Neural cell (in vitro differentiated cells): ENCODE data around the gene GLB1L3. TPM values are rescaled to one million over a fixed set of nuclear protein-coding genes. Genes with fewer than 3 reads are reported as not detected.

Source experiments
- H2AFZ ChIP-seq: fragments of 200-600, 300-800 bp; sonication (generic), shearing (Covaris generic); 2 replicates; pipeline ENCODE4 v1.6.0; 2014; ENCODE audit warnings: low read depth, mild to moderate bottlenecking, antibody characterized with exemption, low read length, moderate library complexity
- H3F3A ChIP-seq: fragments of 200-600 bp; shearing (Covaris generic); 2 replicates; pipeline ENCODE4 v1.6.1; 2016; ENCODE audit warnings: mild to moderate bottlenecking, moderate library complexity, mixed read lengths, antibody characterized with exemption, low read length; ENCODE audit not compliant: insufficient read depth, poor library complexity, severe bottlenecking
- H3K27ac ChIP-seq: fragments of 200-600, 300-800 bp; sonication (generic), shearing (Covaris generic); 2 replicates; pipeline ENCODE4 v1.5.1; 2014; ENCODE audit warnings: mild to moderate bottlenecking, low read length, moderate library complexity
- H3K27me3 ChIP-seq: fragments of 300-800, 200-600 bp; sonication (generic), shearing (Covaris generic); 2 replicates; pipeline ENCODE4 v1.6.0; 2014; ENCODE audit warnings: mild to moderate bottlenecking, low read depth, low read length, moderate library complexity; ENCODE audit not compliant: insufficient read depth
- H3K36me3 ChIP-seq: fragments of 300-800, 200-600 bp; sonication (generic), shearing (Covaris generic); 2 replicates; pipeline ENCODE4 v1.5.1; 2014; ENCODE audit warnings: mild to moderate bottlenecking, antibody characterized with exemption, low read length, moderate library complexity; ENCODE audit not compliant: insufficient read depth
- H3K4me2 ChIP-seq: fragments of 300-800, 200-600 bp; sonication (generic), shearing (Covaris generic); 2 replicates; pipeline ENCODE4 v1.6.0; 2014; ENCODE audit warnings: mild to moderate bottlenecking, low read length
- H3K4me3 ChIP-seq: fragments of 300-800, 200-600 bp; sonication (generic), shearing (Covaris generic); 2 replicates; pipeline ENCODE4 v1.5.1; 2014; ENCODE audit warnings: mild to moderate bottlenecking, low read length, moderate library complexity
- H3K79me2 ChIP-seq: fragments of 200-600 bp; shearing (Covaris generic); replicated peaks from 2 replicates; pipeline ENCODE4 v1.6.0; 2014; ENCODE audit warnings: mild to moderate bottlenecking, low read length, moderate library complexity; ENCODE audit not compliant: insufficient read depth
- H3K9ac ChIP-seq: fragments of 300-800, 200-600 bp; sonication (generic), shearing (Covaris generic); 2 replicates; pipeline ENCODE4 v1.6.1; 2016; ENCODE audit warnings: mild to moderate bottlenecking, low read length, mixed read lengths
- H3K9me2 ChIP-seq: fragments of 200-600 bp; shearing (Covaris generic); 2 replicates; pipeline ENCODE4 v1.6.1; 2016; ENCODE audit warnings: mild to moderate bottlenecking, low read length, mixed read lengths; ENCODE audit not compliant: insufficient read depth
- H3K9me3 ChIP-seq: fragments of 200-600, 300-800 bp; sonication (generic), shearing (Covaris generic); 2 replicates; pipeline ENCODE4 v1.6.1; 2016; ENCODE audit warnings: mild to moderate bottlenecking, mixed run types, low read length, moderate library complexity, mixed read lengths
- H4K20me1 ChIP-seq: fragments of 200-600 bp; shearing (Covaris generic); 2 replicates; pipeline ENCODE4 v1.6.1; 2016; ENCODE audit warnings: mild to moderate bottlenecking, mixed run types; ENCODE audit not compliant: insufficient read depth
- EP300 ChIP-seq: fragments of 450-650 bp; conservative IDR thresholded peaks from 2 replicates; pipeline ENCODE4 v1.6.1; 2014; ENCODE audit warnings: antibody characterized with exemption, mild to moderate bottlenecking, moderate library complexity; ENCODE audit not compliant: poor library complexity, severe bottlenecking
- EZH2 ChIP-seq: fragments of 200-600, 300-800 bp; shearing (Covaris generic), sonication (generic); IDR thresholded peaks from 2 replicates; pipeline ENCODE4 v1.6.1; 2014; ENCODE audit warnings: antibody characterized with exemption, low read length, borderline replicate concordance, mild to moderate bottlenecking; ENCODE audit not compliant: insufficient read depth, poor library complexity, severe bottlenecking
- MXI1 ChIP-seq: fragments of 450-650 bp; conservative IDR thresholded peaks from 2 replicates; pipeline ENCODE4 v1.6.1; 2014; ENCODE audit warnings: antibody characterized with exemption, mild to moderate bottlenecking; ENCODE audit not compliant: poor library complexity, severe bottlenecking
- POLR2AphosphoS5 ChIP-seq: IDR thresholded peaks from 2 replicates; pipeline ENCODE4 v1.6.1; 2012
- RAD21 ChIP-seq: fragments of 450-650 bp; conservative IDR thresholded peaks from 2 replicates; pipeline ENCODE4 v1.6.1; 2014; ENCODE audit warnings: antibody characterized with exemption, mild to moderate bottlenecking, moderate library complexity
- SMC3 ChIP-seq: fragments of 450-650 bp; conservative IDR thresholded peaks from 2 replicates; pipeline ENCODE4 v1.6.1; 2014; ENCODE audit warnings: antibody characterized with exemption, mild to moderate bottlenecking, moderate library complexity; ENCODE audit not compliant: poor library complexity
- TAF1 ChIP-seq: IDR thresholded peaks from 2 replicates; pipeline ENCODE4 v1.6.1; 2012; ENCODE audit warnings: low read depth
- polyA plus RNA-seq: library from polyadenylated mRNA; depleted of rRNA; stranded (reverse); fragments of >200 nt; gene quantifications from 2 replicates; pipeline ENCODE4 v1.2.3, GENCODE V29; 2014
- TF ChIP-seq, protein P1 (sequence below): fragments of 450-650 bp; IDR thresholded peaks from 2 replicates; pipeline ENCODE4 v1.5.1; 2014; ENCODE audit warnings: antibody characterized with exemption, mild to moderate bottlenecking, moderate library complexity; ENCODE audit not compliant: poor library complexity, severe bottlenecking
- TF ChIP-seq, protein P2 (sequence below): IDR thresholded peaks from 2 replicates; pipeline ENCODE4 v1.6.1; 2012; ENCODE audit warnings: borderline replicate concordance

Gene GLB1L3
- polyA plus RNA-seq, 1 donor from 2014 or later = 0.19 TPM

DNA sequence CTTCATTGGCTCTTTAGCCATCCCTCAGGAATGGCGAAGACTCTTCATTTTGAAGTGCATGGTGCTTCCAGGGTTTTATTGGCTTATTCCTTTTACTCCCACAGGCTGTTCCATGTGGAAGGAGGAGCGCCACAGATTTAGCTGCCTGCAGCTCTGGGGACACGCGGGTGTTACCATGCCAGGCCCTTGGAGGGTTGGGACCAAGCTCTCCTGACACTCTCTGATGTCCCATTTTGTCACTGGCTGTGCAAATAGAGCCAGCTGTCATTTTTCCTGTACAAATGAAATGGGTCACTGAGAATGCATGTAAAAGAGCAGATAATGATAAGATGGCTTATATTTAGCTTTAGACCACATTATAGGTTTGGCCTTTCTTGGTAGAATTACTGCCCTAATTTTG is 32.3 kb upstream of the GLB1L3 start:
- peaks cover 11% of the 10 kb centered on the region for H3K36me3 ChIP-seq
- TF ChIP-seq, protein P1, sequence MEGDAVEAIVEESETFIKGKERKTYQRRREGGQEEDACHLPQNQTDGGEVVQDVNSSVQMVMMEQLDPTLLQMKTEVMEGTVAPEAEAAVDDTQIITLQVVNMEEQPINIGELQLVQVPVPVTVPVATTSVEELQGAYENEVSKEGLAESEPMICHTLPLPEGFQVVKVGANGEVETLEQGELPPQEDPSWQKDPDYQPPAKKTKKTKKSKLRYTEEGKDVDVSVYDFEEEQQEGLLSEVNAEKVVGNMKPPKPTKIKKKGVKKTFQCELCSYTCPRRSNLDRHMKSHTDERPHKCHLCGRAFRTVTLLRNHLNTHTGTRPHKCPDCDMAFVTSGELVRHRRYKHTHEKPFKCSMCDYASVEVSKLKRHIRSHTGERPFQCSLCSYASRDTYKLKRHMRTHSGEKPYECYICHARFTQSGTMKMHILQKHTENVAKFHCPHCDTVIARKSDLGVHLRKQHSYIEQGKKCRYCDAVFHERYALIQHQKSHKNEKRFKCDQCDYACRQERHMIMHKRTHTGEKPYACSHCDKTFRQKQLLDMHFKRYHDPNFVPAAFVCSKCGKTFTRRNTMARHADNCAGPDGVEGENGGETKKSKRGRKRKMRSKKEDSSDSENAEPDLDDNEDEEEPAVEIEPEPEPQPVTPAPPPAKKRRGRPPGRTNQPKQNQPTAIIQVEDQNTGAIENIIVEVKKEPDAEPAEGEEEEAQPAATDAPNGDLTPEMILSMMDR = no peak
- TF ChIP-seq RAD21 = no peak
- TF ChIP-seq MXI1 = no peak
- no peak for TF ChIP-seq POLR2AphosphoS5
- TF ChIP-seq TAF1 = no peak
- no peak for TF ChIP-seq SMC3
- TF ChIP-seq, protein P2, sequence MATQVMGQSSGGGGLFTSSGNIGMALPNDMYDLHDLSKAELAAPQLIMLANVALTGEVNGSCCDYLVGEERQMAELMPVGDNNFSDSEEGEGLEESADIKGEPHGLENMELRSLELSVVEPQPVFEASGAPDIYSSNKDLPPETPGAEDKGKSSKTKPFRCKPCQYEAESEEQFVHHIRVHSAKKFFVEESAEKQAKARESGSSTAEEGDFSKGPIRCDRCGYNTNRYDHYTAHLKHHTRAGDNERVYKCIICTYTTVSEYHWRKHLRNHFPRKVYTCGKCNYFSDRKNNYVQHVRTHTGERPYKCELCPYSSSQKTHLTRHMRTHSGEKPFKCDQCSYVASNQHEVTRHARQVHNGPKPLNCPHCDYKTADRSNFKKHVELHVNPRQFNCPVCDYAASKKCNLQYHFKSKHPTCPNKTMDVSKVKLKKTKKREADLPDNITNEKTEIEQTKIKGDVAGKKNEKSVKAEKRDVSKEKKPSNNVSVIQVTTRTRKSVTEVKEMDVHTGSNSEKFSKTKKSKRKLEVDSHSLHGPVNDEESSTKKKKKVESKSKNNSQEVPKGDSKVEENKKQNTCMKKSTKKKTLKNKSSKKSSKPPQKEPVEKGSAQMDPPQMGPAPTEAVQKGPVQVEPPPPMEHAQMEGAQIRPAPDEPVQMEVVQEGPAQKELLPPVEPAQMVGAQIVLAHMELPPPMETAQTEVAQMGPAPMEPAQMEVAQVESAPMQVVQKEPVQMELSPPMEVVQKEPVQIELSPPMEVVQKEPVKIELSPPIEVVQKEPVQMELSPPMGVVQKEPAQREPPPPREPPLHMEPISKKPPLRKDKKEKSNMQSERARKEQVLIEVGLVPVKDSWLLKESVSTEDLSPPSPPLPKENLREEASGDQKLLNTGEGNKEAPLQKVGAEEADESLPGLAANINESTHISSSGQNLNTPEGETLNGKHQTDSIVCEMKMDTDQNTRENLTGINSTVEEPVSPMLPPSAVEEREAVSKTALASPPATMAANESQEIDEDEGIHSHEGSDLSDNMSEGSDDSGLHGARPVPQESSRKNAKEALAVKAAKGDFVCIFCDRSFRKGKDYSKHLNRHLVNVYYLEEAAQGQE = no peak
- TF ChIP-seq EZH2 = no peak
- no peak for TF ChIP-seq EP300
- H3K9me3 ChIP-seq = no peaks in the 10 kb centered on the region
- no peak overlapping the region for H3K4me3 ChIP-seq
- no peak overlapping the region for H2AFZ ChIP-seq
- H3F3A ChIP-seq = no peaks in the 10 kb centered on the region
- no peaks in the 10 kb centered on the region for H3K79me2 ChIP-seq
- H3K27ac ChIP-seq = no peak overlapping the region
- H3K4me2 ChIP-seq = no peak overlapping the region
- H4K20me1 ChIP-seq = no peaks in the 10 kb centered on the region
- H3K27me3 ChIP-seq = no peaks in the 10 kb centered on the region
- H3K9ac ChIP-seq = no peak overlapping the region
- no peaks in the 10 kb centered on the region for H3K9me2 ChIP-seq

DNA sequence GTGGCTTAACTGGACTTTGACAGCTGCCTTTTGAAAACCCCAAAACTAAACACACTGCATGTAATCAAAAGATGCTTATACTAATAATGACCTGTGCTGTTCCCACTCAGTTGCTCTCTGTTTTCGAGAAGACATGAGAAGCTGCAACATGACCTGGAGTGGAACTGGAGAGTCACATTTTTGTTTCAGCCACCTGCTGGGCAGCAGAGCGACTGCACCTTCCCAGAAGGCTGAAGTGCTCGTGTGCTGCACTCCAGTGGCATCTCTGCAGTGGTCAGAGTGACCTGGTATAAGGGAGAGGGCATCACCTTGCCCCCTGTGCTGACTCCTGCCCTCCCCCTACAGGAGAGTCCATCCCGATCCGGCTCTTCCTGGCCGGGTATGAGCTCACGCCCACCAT is 31.6 kb upstream of the GLB1L3 start:
- no peak overlapping the region for H3K9ac ChIP-seq
- H3K9me3 ChIP-seq = no peaks in the 10 kb centered on the region
- H3K4me3 ChIP-seq = no peak overlapping the region
- peaks cover 11% of the 10 kb centered on the region for H3K36me3 ChIP-seq
- no peaks in the 10 kb centered on the region for H4K20me1 ChIP-seq
- H2AFZ ChIP-seq = no peak overlapping the region
- no peaks in the 10 kb centered on the region for H3K9me2 ChIP-seq
- TF ChIP-seq, protein P2 = no peak
- TF ChIP-seq, protein P1 = no peak
- TF ChIP-seq POLR2AphosphoS5 (no peak), SMC3 (no peak), TAF1 (no peak), RAD21 (no peak), MXI1 (no peak), EZH2 (no peak), EP300 (no peak)
- no peaks in the 10 kb centered on the region for H3K27me3 ChIP-seq
- H3K27ac ChIP-seq = no peak overlapping the region
- H3F3A ChIP-seq = no peaks in the 10 kb centered on the region
- no peak overlapping the region for H3K4me2 ChIP-seq
- no peaks in the 10 kb centered on the region for H3K79me2 ChIP-seq
